H4 (cell line): ENCODE data around the gene C10orf71. TPM values are rescaled to one million over a fixed set of nuclear protein-coding genes. Genes with fewer than 3 reads are reported as not detected.

Experiments
- DNase-seq: peaks from one replicate; pipeline ENCODE4 v3.0.0-alpha.2; 2015; ENCODE audit warnings: low spot score
- total RNA-seq: library from RNA; depleted of rRNA; stranded (reverse); fragments of >200 nt; shearing (Covaris generic); gene quantifications from 2 replicates; pipeline ENCODE4 v1.2.3, GENCODE V29; 2014

Gene C10orf71
- total RNA-seq, 1 experiment from 2014 or later = not detected

- no peak for DNase-seq
These were observed 14.6 kb downstream of the C10orf71 start for GRCh38 chr10:49313501-49314070.

- DNase-seq = no peak
These were observed 15.8 kb downstream of the C10orf71 start for GRCh38 chr10:49314806-49315205.

GRCh38 chr10:49318028-49318427 lies 19.1 kb downstream of the C10orf71 start:
- no peak for DNase-seq

- no peak for DNase-seq
These were observed 19.8 kb downstream of the C10orf71 start for GRCh38 chr10:49318755-49319154.

GRCh38 chr10:49319206-49319605 lies 20.2 kb downstream of the C10orf71 start:
- no peak for DNase-seq

- no peak for DNase-seq
These were observed 21.2 kb downstream of the C10orf71 start for GRCh38 chr10:49320191-49320590.

GRCh38 chr10:49321021-49321420 lies 22.1 kb downstream of the C10orf71 start:
- no peak for DNase-seq

- no peak for DNase-seq
These were observed 23.6 kb downstream of the C10orf71 start for GRCh38 chr10:49322371-49323170.

- no peak for DNase-seq
These were observed 24.4 kb downstream of the C10orf71 start for GRCh38 chr10:49323171-49323895.

- no peak for DNase-seq
These were observed 24.9 kb downstream of the C10orf71 start for GRCh38 chr10:49323896-49324270.

GRCh38 chr10:49324711-49325110 lies 25.7 kb downstream of the C10orf71 start:
- DNase-seq = no peak

- no peak for DNase-seq
These were observed 26.4 kb downstream of the C10orf71 start for GRCh38 chr10:49325131-49325915.

GRCh38 chr10:49325916-49326783 lies 27.2 kb downstream of the C10orf71 start:
- DNase-seq = no peak

- DNase-seq = no peak
These were observed 28.3 kb downstream of the C10orf71 start for GRCh38 chr10:49327036-49327813.

- DNase-seq = no peak
These were observed 29.6 kb downstream of the C10orf71 start for GRCh38 chr10:49328401-49329145.

- DNase-seq = no peak
These were observed 30.2 kb downstream of the C10orf71 start for GRCh38 chr10:49329146-49329505.

- no peak for DNase-seq
These were observed 31.2 kb downstream of the C10orf71 start for GRCh38 chr10:49330127-49330665.

- no peak for DNase-seq
These were observed 32.5 kb downstream of the C10orf71 start for GRCh38 chr10:49331431-49331830.

GRCh38 chr10:49332333-49332732 lies 33.4 kb downstream of the C10orf71 start:
- no peak for DNase-seq
